HG03442 (cell line): ENCODE data around the gene DGLUCY.
"Not testable (repeated sequence)": the region's sequence is repeated elsewhere in the genome, so short reads cannot be mapped to it uniquely, and the experiment has no call there.

Experiments
- ATAC-seq: cut with Tn5 transposase; IDR thresholded peaks from one replicate; pipeline ENCODE4 v1.9.1; 2021; ENCODE audit warnings: mild to moderate bottlenecking, moderate library complexity; ENCODE audit not compliant: unreplicated experiment

The DGLUCY gene

DNA sequence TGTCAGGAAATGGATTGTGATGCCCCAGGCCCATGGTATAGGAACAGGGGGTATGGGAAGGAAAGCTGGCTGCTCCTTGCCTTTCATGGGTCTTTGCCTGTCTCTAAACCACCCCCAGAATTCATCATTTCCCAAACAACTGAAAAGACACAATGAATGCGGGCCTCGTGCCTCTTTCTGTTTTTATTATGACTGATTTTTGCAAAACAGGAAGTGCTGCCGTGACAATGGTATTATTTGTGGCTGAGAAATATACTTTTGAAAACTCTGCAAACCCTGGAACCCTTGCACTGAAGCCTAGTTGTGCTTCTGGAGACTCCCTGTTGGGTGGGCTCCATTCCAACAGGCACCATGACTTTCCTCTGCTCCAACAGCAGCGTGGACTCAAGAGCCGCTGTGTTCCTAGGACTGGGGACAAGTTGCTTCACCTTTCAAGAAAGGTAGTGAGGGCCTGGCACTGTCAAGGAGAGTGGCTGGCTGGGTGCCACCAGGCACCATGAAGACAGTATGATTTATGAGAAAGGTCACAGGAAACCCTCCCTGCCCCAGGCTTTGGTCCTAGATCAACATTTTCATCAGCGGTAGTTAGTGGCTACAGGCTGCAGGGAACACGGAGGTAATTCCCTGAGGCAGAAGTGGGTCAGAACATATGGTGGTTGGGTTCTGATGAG is 4.8 kb upstream of the DGLUCY start:
- no peak for ATAC-seq

- ATAC-seq, result no peak
Measured at GRCh38 chr14:91111443-91111842, 2.4 kb upstream of the DGLUCY start.

DNA sequence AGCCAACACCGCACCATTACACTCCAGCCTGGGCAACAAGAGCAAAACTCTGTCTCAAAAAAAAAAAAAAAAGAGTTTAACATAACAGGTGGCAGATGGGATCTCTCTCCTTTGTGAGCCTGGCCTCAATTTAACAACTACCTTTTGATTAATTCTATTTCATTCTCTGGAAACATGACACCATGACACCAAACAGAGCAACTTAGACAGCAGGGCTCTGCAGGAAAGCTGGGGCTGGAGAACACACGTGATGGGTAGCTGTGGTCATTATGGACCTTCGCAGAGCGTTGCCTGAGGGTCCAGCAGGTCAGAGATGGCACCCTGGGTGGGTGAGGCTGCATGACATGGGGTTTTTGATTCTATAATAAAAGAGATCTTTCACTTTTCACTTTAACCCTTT is 1.7 kb upstream of the DGLUCY start:
- ATAC-seq, result no peak

DNA sequence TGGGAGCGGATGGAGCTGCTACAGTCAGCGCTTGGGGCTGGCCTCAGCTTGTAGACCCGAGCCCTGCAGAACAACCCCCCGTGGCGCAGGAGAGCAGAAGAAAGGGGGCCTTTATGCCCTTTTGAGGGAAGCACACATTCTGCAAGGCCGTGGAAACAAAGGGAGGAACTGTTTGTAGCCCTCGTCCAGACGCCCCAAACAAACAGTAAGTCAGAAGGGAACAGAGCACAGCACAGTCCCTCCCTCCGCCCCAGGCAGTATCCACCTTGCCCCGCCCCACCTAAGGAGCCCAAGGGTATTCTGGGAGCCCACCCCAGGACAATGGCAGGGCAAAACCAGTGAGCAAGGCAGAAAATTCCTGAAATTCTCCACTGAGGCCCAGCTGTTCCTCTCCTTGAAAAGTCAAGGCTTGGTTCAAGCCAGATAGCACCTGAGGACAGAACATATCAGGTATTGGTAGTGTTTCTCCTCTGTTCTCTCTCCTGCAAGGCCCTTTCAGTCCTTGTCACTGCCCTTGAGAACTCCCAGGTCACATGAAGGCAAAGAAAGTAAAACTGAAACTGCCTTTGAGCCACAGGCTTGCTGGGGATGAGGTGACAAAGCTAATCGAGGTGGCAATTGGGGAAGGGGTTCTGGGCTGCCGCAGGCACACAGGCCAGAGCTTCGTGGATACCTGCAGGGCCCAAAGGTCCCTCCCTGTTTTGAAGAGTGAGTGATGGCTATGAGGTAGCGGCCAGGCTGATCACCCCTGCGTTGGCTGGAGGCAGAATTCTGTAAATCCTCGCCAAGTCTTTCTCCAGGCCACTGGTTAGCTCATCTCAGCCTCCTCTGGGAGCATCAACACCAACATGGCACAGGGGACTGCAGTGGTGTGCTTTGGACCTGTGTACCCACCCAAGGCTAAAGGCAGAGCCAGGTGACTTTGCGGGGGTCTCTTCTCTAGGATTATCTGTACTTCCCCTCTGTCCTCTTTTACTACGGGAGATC is 499 bp downstream of the DGLUCY start:
- ATAC-seq, result peak; percentile 68

GRCh38 chr14:91115986-91116770 is 2.3 kb downstream of the DGLUCY start:
- no peak for ATAC-seq

DNA sequence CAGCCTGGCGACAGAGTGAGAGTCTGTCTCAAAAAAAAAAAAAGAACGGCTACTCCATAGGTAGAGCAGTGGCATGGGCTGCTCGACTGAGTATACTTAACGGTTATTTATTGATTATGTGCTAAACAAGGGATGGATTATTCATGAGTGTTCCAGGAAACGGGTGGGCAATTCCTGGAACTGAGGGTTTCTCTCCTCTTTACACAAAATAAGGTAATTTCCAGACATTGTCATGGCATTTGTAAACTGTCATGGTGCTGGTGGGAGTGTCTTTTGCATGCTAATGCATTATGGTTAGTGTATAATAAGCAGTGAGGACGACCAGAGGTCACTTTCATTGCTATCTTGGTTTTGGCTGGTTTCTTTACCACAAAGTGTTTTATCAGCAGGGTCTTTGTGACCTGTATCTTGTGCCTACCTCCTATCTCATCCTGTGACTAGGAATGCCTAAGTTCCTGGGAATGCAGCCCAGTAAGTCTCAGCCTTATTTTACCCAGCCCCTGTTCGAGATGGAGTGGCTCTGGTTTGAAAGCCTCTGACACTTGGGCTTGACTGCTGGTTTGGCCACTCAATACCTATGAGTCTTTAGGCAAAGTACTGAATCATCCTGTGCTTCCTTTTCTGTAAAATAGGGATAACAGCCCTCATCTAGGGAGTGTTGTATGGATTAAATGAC is 3.2 kb downstream of the DGLUCY start:
- no peak for ATAC-seq

DNA sequence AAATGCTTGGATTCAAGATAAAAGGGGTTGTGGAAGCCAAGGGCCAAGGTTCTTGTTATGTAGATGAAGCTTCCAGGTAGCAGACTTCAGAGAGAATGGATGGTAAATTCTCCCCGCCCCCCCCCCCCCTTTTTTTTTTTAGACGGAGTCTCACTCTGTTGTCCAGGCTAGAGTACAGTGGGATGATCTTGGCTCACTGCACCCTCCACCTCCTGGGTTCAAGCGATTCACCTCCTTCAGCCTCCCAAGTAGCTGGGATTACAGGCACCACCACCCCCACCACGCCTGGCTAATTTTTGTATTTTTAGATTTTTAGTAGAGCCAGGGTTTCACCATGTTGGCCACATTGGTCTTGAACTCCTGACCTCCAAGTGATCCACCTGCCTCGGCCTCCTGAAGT is 4.1 kb downstream of the DGLUCY start:
- ATAC-seq, result no peak

DNA sequence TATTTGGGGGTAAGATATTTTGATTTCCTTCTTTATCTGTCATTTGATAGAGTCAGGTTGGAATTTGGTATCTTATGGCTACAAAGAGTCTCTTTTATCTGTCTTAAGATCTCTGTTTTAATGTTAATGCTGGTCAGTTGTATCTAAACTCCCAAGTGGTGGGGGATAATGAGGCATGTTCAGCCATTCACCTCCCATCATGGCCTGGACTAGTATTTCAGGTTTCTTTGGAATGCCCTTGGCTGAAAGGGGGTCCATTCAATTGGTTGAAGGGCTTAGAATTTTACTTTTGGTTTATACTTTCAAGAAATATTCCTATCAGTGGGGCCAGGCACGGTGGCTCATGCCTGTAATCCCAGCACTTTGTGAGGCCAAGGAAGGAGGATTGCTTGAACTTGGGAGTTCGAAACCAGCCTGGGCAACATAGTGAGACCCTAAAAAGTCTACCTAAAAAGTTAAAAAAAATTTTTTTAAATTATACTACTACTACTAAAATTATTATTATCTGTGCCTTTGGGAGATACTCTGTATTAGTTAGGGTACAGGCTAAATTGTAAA is 4.7 kb downstream of the DGLUCY start:
- ATAC-seq, result no peak

GRCh38 chr14:91119556-91120311 is 5.9 kb downstream of the DGLUCY start:
- ATAC-seq, result no peak

DNA sequence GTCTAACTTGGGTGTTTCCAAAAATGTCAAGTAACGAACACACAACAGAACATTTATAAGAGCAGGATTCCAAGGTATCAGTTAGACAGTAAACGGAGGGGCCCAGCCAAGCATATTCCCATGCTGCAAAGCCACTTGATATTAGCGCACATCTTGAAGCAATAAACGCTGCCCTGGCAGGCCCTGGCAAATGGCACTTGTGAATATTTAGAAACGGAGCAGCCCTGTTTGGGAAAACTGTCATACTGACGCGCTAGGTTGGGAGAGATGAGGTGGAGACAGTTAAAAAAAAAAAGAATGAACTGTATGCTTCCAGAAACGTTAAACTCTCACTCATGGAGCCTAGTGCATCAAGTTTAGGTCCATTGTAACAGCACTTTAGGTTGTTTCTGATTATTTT is 9.3 kb downstream of the DGLUCY start:
- ATAC-seq, result no peak

DNA sequence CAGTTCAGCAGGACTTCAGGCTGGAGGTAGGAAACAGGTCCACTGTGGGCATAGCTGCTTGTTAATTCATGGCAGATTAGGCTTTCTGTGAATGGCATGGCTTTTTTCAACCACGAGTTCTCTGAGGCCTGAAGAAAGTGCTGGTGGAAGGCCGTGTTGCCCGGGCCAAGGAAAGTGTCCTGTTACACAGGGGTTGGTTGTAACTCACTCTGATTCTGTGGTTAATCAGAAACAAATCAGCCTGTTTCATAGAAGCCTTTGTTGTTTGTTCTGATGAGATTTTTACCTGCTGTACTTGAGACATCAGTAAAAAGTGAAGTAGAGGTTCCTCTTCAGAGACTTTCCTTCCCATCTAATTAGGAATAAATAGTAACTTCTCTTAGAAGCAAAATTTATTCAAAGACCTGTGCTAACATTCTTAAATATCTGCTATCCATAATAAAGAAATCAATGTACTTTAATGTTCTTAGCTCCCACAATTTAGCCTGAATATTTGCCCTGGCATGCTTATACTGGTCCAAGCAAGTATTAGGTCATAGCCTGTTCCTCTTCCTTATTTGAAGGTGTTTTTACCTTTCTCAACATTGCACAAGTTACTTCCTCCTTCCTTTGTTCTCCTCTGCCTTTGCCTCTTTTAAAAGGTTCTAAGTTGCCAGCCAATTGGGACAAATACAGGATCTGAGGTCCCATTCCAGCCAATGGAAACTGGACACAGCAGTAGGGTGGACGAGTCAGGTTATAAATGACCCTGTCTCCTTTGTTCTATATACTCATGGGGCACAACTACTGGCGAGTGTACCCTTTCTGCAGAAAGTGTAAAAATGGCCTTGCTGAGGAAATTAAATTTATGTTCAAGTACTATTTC is 10.8 kb downstream of the DGLUCY start:
- ATAC-seq, result not testable (repeated sequence)

DNA sequence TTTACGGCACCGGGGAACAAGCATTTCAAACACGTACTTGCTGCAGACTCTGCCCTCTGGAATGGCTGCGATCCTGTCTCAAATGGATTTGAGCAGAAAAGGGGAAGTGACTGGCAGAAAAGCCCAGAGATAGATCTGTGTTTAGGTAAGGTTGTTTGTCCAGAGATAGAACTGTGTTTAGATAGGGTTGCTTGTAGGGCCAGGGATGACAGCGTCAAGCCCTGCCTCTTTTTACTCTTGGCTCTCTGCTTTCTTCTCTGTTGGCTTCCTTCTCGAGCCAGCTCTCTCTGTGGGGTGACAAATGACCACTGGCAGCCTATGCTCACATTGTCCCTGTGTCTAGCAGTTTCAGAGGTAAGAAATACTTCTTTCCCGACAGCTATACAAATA is 11.4 kb downstream of the DGLUCY start:
- no peak for ATAC-seq

GRCh38 chr14:91125801-91126200 is 11.9 kb downstream of the DGLUCY start:
- no peak for ATAC-seq

- ATAC-seq, result no peak
Measured at GRCh38 chr14:91126761-91127160, 12.9 kb downstream of the DGLUCY start.

DNA sequence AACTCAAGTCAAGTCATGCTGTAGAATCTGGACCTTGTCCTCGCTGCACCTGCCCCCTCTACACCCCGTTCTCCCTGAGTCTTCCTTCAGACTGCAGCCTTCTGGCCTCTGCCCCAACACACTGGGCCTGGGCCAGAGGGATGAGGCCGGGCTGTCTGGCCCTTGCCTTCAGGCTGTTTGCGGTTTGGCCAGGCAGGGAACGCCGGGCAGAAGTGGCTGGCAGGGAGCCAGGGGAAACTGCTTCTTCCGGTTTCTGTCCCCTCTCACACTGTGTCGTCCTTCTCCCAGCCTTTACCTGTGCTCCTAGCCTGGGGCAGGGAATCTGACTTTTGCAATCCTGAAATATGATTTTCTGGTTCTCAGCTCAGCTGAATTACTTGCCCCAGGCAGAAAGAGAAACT is 13.5 kb downstream of the DGLUCY start:
- ATAC-seq, result no peak

DNA sequence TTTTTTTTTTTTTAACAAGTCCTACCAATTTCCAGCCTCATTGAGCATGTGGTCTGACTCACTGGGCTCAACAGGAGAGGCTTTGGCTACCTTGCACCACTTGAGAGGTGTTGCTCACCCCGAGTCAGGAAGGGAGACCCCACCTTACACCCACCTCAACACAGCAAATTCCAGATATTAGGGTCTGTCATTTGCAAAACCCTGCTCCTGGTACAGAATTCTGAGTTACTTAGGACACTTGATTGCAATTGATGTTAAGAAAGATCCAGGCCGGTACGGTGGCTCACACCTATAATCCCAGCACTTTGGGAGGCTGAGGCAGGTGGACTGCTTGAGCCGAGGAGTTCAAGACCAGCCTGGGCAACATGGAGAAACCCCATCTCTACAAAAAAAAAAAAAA is 14.1 kb downstream of the DGLUCY start:
- no peak for ATAC-seq

GRCh38 chr14:91128699-91129098 is 14.8 kb downstream of the DGLUCY start:
- no peak for ATAC-seq

DNA sequence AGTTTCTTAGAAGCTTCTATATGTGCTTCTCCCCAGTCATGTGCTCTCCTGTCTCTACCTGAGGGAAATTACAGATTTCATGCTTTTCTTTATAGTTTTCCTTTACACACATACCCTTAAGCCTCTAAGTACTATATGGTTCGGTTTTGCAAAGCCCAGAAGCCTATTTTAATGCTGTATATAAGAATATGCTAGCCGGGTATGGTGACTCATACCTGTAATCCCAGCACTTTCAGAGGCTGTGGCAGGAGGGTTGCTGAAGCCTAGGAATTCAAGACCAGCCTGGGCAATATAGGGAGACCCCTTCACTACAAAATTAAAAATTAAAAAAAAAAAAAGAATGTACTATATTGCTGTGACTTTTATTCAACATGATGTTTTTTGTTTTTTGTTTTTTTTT is 15.4 kb downstream of the DGLUCY start:
- ATAC-seq, result no peak

GRCh38 chr14:91135039-91135438 is 21.2 kb downstream of the DGLUCY start:
- no peak for ATAC-seq
